HG03159 (cell line): ENCODE results near the gene NETO1.
A peak's percentile ranks its signal among the peaks of the same experiment; 100 is the strongest.

Source experiments
- ATAC-seq: cut with Tn5 transposase; IDR thresholded peaks from one replicate; pipeline ENCODE4 v1.9.1; 2021; ENCODE audit warnings: mild to moderate bottlenecking, moderate library complexity; ENCODE audit not compliant: unreplicated experiment

Gene NETO1, protein sequence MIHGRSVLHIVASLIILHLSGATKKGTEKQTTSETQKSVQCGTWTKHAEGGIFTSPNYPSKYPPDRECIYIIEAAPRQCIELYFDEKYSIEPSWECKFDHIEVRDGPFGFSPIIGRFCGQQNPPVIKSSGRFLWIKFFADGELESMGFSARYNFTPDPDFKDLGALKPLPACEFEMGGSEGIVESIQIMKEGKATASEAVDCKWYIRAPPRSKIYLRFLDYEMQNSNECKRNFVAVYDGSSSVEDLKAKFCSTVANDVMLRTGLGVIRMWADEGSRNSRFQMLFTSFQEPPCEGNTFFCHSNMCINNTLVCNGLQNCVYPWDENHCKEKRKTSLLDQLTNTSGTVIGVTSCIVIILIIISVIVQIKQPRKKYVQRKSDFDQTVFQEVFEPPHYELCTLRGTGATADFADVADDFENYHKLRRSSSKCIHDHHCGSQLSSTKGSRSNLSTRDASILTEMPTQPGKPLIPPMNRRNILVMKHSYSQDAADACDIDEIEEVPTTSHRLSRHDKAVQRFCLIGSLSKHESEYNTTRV

GRCh38 chr18:72867746-72868584 lies at the start of gene NETO1:
Gene NETO1, minus strand, starts transcription at chr18:72867987. Its CDS starts 696 bp downstream, at chr18:72867291.
- peak; percentile 9 for ATAC-seq

DNA sequence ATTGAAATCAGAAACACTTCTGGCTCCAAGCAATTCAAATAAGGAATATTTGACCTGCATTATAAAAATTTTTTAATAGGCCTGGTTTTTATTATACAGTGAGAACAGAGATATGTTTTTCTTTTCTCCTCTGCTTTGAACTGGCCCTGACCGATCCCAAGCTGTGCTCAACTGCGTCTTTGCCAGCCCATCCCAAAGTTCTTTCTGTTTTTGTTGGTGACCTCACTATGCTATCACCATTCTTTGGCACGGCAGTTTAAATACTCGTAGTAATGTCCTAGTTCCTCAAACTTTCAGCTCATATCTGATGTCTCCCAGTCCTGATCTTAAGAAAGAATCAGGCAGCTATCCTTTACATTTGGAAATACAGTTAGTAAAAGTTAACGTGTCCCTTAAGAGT lies 42.3 kb upstream of the NETO1 start:
- no peak for ATAC-seq

- ATAC-seq, result no peak
Observed at GRCh38 chr18:72908181-72908580, 40.4 kb upstream of the NETO1 start.

- ATAC-seq, result no peak
Observed at GRCh38 chr18:72903033-72903432, 35.2 kb upstream of the NETO1 start.

- ATAC-seq, result no peak
Observed at GRCh38 chr18:72899338-72899737, 31.6 kb upstream of the NETO1 start.

GRCh38 chr18:72898870-72899269 lies 31.1 kb upstream of the NETO1 start:
- no peak for ATAC-seq

DNA sequence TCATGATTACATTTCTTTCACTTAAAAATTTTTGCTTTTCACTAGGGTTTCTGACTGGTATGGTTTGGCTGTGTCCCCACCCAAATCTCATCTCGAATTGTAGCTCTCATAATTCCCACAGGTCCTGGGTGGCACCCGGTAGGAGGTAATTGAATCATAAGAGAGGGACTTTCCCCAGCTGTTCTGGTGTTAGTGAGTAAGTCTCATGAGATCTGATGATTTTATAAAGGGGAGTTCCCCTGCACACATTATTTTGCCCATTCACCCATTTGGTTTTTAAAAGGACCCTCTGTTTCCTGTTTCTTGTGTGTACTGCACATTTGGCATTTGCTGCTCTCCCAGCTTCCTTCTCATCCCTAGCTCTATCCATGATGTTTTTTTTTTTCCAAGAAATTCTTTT lies 27.8 kb upstream of the NETO1 start:
- no peak for ATAC-seq

DNA sequence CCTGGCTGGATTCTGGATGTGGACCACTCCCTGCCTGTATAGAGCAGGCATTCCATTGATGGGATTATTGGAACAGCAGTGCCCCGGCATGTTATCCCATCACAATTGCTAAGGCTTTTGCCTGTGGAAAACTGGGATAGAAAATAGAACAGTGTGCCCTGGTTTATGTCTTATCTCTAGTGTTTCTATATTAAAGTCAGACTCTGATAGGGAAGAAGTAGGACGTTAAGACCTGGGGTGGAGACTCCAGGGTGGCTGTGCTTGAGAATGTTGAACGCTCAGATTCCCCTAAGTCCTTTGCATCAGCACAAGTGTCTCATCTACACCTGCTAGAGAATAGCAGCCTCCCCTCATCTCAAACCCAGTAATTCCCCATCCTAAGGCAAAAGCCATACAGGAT lies 10.8 kb upstream of the NETO1 start:
- no peak for ATAC-seq

DNA sequence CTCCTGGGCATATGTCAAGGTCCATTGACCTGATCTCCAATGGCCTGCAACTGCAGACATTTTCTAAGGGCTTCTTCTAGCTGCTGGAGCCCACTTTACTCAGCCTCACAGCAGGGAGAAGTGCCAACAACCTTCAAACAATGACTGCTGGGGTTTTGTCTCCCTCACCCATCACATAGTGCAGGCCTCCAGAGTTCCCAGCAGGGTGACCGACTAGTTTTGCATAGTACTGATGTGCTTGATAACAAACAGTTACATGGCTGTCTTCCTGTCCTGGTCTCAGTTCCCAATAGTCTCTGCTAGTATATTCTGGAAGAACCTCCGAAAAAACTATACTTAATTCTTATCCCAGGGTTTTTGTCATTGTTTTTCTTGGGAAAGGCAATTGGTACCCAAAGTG lies 10.4 kb upstream of the NETO1 start:
- ATAC-seq, result no peak

DNA sequence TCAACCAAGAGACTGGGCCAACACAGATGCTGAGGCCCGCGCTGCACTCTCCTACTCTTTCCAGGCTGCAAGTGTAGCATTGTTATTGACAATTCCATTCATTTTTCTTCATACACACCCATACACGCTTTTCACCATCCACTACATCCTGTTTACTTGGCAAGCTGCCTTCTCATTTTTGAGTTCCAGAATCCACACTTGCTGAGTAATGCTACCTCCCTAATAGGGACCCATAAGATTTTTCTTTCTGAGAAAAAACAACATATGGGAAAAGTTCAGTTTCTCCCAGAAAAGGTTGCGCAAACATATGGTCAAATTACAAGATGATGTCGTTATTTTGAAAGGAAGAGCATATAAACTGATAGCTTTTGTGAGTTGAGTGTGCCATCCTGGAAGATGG lies 3.3 kb upstream of the NETO1 start:
- ATAC-seq, result no peak

DNA sequence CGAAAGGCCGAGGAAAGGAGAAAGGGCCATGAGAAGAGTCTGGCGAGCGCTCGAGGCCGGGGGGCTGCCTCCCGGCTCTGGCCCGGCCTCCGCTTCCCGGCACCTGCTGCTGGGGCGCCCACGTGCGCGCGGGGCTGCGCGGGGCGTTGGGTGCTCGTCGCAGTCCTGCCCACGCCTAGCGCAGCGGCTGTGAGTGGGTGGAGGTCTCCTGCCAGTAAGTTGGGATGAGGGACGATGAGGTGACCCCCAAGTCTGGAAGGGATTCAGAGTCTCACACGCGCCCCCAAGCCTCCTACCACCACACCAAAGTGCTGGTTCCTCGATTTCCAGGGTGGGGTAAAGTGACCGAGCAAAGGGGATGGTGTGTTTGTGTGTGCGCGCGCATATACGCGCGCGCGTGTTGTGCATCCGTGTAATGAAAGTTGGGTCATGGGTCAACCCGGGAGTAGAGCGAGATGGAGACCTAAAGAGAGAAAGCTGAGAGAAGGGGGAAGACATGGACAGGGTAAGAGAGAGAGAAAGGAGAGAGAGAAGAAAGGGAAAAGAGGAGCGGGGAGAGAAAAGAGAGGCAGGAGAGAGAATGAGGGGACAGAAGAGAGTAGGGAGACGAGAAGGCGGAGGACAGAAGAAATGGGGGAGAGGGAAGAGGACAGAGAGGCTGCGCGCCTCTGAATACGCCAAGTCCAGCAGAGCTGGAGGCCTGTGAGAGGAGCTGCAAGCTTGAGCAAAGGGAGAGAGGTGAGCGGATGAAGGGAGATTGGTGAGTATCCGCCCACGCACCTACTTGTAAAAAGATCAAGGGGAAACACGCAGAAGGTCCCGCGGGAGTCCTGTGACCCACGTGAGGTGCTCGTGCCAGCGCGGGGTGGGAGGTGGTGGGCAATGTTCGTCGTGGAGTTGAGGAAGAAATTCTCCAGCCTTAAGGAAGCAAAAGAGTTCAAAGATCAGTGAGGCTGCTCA lies 1.7 kb upstream of the NETO1 start:
- peak; percentile 25 for ATAC-seq

- peak; percentile 11 for ATAC-seq
Observed at GRCh38 chr18:72868585-72869225, 918 bp upstream of the NETO1 start.

GRCh38 chr18:72866901-72867745 lies 664 bp downstream of the NETO1 start:
- no peak for ATAC-seq

GRCh38 chr18:72866442-72866900 lies 1.3 kb downstream of the NETO1 start:
- ATAC-seq, result no peak

DNA sequence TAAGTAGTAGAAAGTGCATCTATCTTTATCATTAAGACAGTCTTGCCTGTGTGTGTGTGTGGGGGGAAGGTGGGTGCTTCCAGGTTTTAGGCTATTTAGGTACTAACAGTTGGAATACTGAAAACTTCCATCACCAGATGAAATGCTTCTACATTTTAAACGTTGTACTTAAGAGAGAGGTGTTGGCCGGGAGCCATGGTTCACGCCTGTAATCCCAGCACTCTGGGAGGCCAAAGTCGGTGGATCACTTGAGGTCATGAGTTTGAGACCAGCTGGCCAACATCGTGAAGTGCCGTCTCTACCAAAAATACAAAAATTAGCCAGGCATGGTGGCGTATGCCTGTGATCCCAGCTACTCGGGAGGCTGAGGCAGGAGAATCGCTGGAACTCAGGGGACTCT lies 4.0 kb downstream of the NETO1 start:
- no peak for ATAC-seq

- no peak for ATAC-seq
Observed at GRCh38 chr18:72859088-72859487, 8.7 kb downstream of the NETO1 start.

GRCh38 chr18:72849671-72850070 lies 18.1 kb downstream of the NETO1 start:
- no peak for ATAC-seq

DNA sequence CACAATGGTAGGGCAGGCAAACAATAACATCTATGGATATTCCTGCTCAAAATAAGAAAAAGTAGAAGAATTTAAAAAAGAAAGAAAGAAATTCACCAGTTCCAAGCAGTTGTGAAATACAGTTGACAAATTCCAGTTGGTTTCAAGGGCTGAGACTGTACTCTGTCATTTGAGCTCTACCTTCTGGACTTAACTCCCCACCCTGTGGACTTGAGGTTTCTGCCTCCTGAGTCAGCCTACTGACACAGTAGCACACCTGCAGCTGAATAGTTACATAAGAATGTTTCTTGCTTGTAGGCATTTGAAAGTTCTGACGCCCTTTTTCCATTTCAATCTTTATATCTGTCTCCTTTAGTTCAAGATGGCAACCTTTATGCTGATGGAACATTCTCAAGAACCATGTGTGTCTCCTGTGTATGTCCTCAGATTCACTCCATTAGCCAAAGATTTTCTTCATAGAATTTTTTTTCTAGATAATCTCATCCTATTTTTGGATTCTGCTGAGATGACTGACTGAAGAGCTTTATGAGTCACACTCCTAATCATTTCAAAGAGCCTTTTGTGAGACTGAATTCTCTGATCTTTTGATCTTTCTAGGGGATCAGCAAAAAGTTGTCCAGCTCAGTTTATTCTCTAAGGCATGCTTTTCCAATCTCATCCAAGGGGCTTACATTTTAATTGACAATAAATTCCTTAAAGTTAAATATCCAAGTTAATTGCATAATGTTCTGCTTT lies 19.1 kb downstream of the NETO1 start:
- no peak for ATAC-seq
